K562 (cell line): Measurements from ENCODE around the gene PACSIN2. TPM values are rescaled to one million over a fixed set of nuclear protein-coding genes. Genes with fewer than 3 reads are reported as not detected.

Experiments used
- ATAC-seq: fragments of 200-7000 bp; cut with Tn5 transposase; 3 replicates; pipeline ENCODE4 v1.9.1; 2020; ENCODE audit warnings: moderate library complexity
- BruUV-seq: library from RNA; stranded (reverse); fragments of 400-500 nt; replicated peaks from 2 replicates; lab custom pipeline; 2021; lab: Mats Ljungman, UMichigan
- CTCF ChIA-PET: fragments of 300-600 bp; formaldehyde crosslinking; extraction: SDS; loops from one replicate; lab custom pipeline; 2021; ENCODE audit warnings: low intra/inter-chr PET ratio; lab: Yijun Ruan, JAX
- POLR2A ChIA-PET: fragments of 300-600, 350-650 bp; sonication (Branson Sonifier 250); formaldehyde crosslinking; extraction: SDS; loops from one replicate; lab custom pipeline; 2021; ENCODE audit warnings: antibody characterized with exemption, inconsistent platforms; lab: Yijun Ruan, JAX
- DNase-seq, 4 experiments: peaks; one replicate each; pipeline versions ENCODE4 v3.0.0 to v3.0.0-alpha.2; 2011 to 2018; ENCODE audit warnings: low spot score in 3 of 4, mixed read lengths in 3 of 4; ENCODE audit errors: extremely low read depth in 1 of 4
- FAIRE-seq: peaks from 2 replicates; lab custom pipeline; 2011; peaks lifted over from hg19 to GRCh38; lab: Jason Lieb, UNC
- H2AFZ ChIP-seq: 2 replicates; pipeline ENCODE4 v1.6.0; 2011; ENCODE audit warnings: low read depth, low read length, control low read depth, inconsistent platforms
- H3K27ac ChIP-seq: fragments of 200-600 bp; 3 replicates; pipeline ENCODE4 v1.8.0; 2011; ENCODE audit warnings: low read depth, mild to moderate bottlenecking, control low read depth, inconsistent platforms, low read length, moderate library complexity, mixed read lengths; ENCODE audit errors: extremely low read depth
- H3K27me3 ChIP-seq, 2 experiments: fragments of 300-600 bp in 1 of 2; 2 replicates in 1 of 2; 3 replicates in 1 of 2; pipeline versions ENCODE4 v1.6.0 to v1.8.0; 2011; ENCODE audit warnings: inconsistent platforms in 2 of 2, low read length in 2 of 2, mild to moderate bottlenecking in 1 of 2, mixed read lengths in 1 of 2, moderate library complexity in 1 of 2; ENCODE audit not compliant: control insufficient read depth in 2 of 2, insufficient read depth in 2 of 2
- H3K36me3 ChIP-seq: fragments of 300-600 bp; 3 replicates; pipeline ENCODE4 v1.8.0; 2011; ENCODE audit warnings: mild to moderate bottlenecking, low read length, inconsistent platforms; ENCODE audit not compliant: control insufficient read depth, insufficient read depth
- H3K4me1 ChIP-seq, 2 experiments: fragments of 200-600 bp in 1 of 2; replicated peaks in 1 of 2; 2 replicates in 1 of 2; 3 replicates in 1 of 2; pipeline versions ENCODE4 v1.5.1 to v1.8.0; 2011; ENCODE audit warnings: inconsistent platforms in 2 of 2, low read length in 2 of 2, mild to moderate bottlenecking in 1 of 2, mixed read lengths in 1 of 2, moderate library complexity in 1 of 2; ENCODE audit not compliant: control insufficient read depth in 2 of 2, insufficient read depth in 2 of 2
- H3K4me2 ChIP-seq: 2 replicates; pipeline ENCODE4 v1.6.1; 2011; ENCODE audit warnings: low read length, control low read depth, inconsistent platforms, mixed read lengths; ENCODE audit not compliant: insufficient read depth
- H3K4me3 ChIP-seq: fragments of 200-600 bp; sonication (generic), shearing (Covaris generic); 2 replicates; pipeline ENCODE4 v1.5.1; 2016; ENCODE audit warnings: control low read depth, inconsistent platforms
- H3K79me2 ChIP-seq: fragments of 200-600 bp; 3 replicates; pipeline ENCODE4 v1.8.0; 2011; ENCODE audit warnings: low read length, inconsistent platforms; ENCODE audit not compliant: control insufficient read depth, insufficient read depth
- H3K9ac ChIP-seq, 2 experiments: 2 replicates each; pipeline versions ENCODE4 v1.6.0 to v1.6.1; 2011; ENCODE audit warnings: low read depth in 2 of 2, low read length in 2 of 2, control low read depth in 1 of 2, inconsistent platforms in 1 of 2, mild to moderate bottlenecking in 1 of 2, mixed read lengths in 1 of 2; ENCODE audit not compliant: insufficient read depth in 1 of 2
- H3K9me1 ChIP-seq: one replicate; pipeline ENCODE4 v1.6.0; 2011; ENCODE audit warnings: inconsistent platforms, mild to moderate bottlenecking, low read length, moderate library complexity; ENCODE audit not compliant: control insufficient read depth, insufficient read depth
- H3K9me3 ChIP-seq: replicated peaks from 2 replicates; pipeline ENCODE4 v1.5.1; 2011; ENCODE audit warnings: low read depth, low read length, inconsistent platforms; ENCODE audit not compliant: control insufficient read depth, insufficient read depth
- H4K20me1 ChIP-seq: replicated peaks from 2 replicates; pipeline ENCODE4 v1.6.1; 2011; ENCODE audit warnings: low read length, inconsistent platforms, mixed read lengths; ENCODE audit not compliant: control insufficient read depth, insufficient read depth
- CAMTA2 ChIP-seq: fragments of 250-450 bp; sonication (Bioruptor Pico); conservative IDR thresholded peaks from 2 replicates; pipeline ENCODE4 v1.5.1; 2022
- CCAR2 ChIP-seq: fragments of 200-400 bp; formaldehyde crosslinking; IDR thresholded peaks from 2 replicates; pipeline ENCODE4 v1.6.1; 2017; ENCODE audit warnings: mild to moderate bottlenecking, low read depth, low read length
- CHD1 ChIP-seq: fragments of 200-600 bp; sonication (generic); IDR thresholded peaks from one replicate; pipeline ENCODE4 v1.6.1; 2012; ENCODE audit warnings: mild to moderate bottlenecking, moderate library complexity, low read length, inconsistent platforms
- CTBP1 ChIP-seq: fragments of 450-650 bp; IDR thresholded peaks from 2 replicates; pipeline ENCODE4 v1.6.1; 2016; ENCODE audit warnings: borderline replicate concordance
- ETS2 ChIP-seq: IDR thresholded peaks from 2 replicates; pipeline ENCODE4 v1.6.1; 2016; ENCODE audit warnings: borderline replicate concordance, missing genetic modification characterization, mild to moderate bottlenecking, moderate library complexity, missing compliant biosample characterization; ENCODE audit not compliant: poor library complexity, severe bottlenecking
- FOXM1 ChIP-seq, 2 experiments: fragments of 450-650 bp in 1 of 2; sonication (generic) in 1 of 2; formaldehyde crosslinking in 1 of 2; IDR thresholded peaks; 2 replicates each; pipeline versions ENCODE4 v1.6.1 to v1.9.0; 2017 to 2022; ENCODE audit warnings: low read depth in 2 of 2, mild to moderate bottlenecking in 2 of 2, missing genetic modification reagents in 1 of 2, moderate library complexity in 1 of 2
- HMBOX1 ChIP-seq: sonication (generic); IDR thresholded peaks from 2 replicates; pipeline ENCODE4 v1.6.1; 2016
- LARP7 ChIP-seq: fragments of 450-650 bp; IDR thresholded peaks from 2 replicates; pipeline ENCODE4 v1.6.1; 2016
- RBM14 ChIP-seq: fragments of 200-400 bp; formaldehyde crosslinking; IDR thresholded peaks from 2 replicates; pipeline ENCODE4 v1.6.1; 2018; ENCODE audit warnings: low read depth, mild to moderate bottlenecking, low read length, moderate library complexity, borderline replicate concordance; ENCODE audit not compliant: insufficient read depth
- SETDB1 ChIP-seq: IDR thresholded peaks from one replicate; pipeline ENCODE4 v1.6.1; 2012; ENCODE audit warnings: low read length, control low read depth, inconsistent platforms
- SMARCC2 ChIP-seq: fragments of 450-650 bp; IDR thresholded peaks from 2 replicates; pipeline ENCODE4 v1.6.1; 2017; ENCODE audit warnings: antibody characterized with exemption, moderate library complexity, mild to moderate bottlenecking, low read depth
- SREBF2 ChIP-seq: sonication (generic); formaldehyde crosslinking; IDR thresholded peaks from 2 replicates; pipeline ENCODE4 v1.4.0; 2020; ENCODE audit warnings: mild to moderate bottlenecking, missing genetic modification reagents
- TEAD2 ChIP-seq: fragments of 450-650 bp; IDR thresholded peaks from 2 replicates; pipeline ENCODE4 v1.6.1; 2016; ENCODE audit warnings: missing genetic modification characterization, control low read depth, missing compliant biosample characterization
- THRA ChIP-seq: fragments of 450-650 bp; IDR thresholded peaks from 2 replicates; pipeline ENCODE4 v1.6.1; 2017; ENCODE audit warnings: mild to moderate bottlenecking, moderate library complexity
- THRAP3 ChIP-seq: fragments of 450-650 bp; IDR thresholded peaks from 2 replicates; pipeline ENCODE4 v1.6.1; 2016; ENCODE audit warnings: mild to moderate bottlenecking, inconsistent platforms, borderline replicate concordance
- ZBED1 ChIP-seq: IDR thresholded peaks from 2 replicates; pipeline ENCODE4 v1.6.1; 2014
- ZKSCAN3 ChIP-seq: fragments of 250-450 bp; sonication (Bioruptor Pico); IDR thresholded peaks from 2 replicates; pipeline ENCODE4 v1.4.0; 2020
- ZNF274 ChIP-seq: IDR thresholded peaks from 2 replicates; pipeline ENCODE4 v1.6.1; 2011; ENCODE audit warnings: low read depth, mild to moderate bottlenecking, low read length, moderate library complexity, borderline replicate concordance
- ZNF512 ChIP-seq: IDR thresholded peaks from 2 replicates; pipeline ENCODE4 v1.6.1; 2016; ENCODE audit warnings: missing genetic modification characterization, missing compliant biosample characterization
- ZNF77 ChIP-seq: fragments of 250-450 bp; sonication (Bioruptor Pico); IDR thresholded peaks from 2 replicates; pipeline ENCODE4 v1.5.0; 2020
- WGBS: fragments of 100-300 bp; shearing (Covaris generic); methylation state at CpG from one replicate; pipeline ENCODE4 v1.1.6; 2016; ENCODE audit warnings: low coverage, mixed read lengths; ENCODE audit not compliant: insufficient coverage; ENCODE audit errors: missing lambda C conversion rate; 5-methylcytosine and 5-hydroxymethylcytosine counted together
- in situ Hi-C: fragments of 300-500 bp; cut with MboI; formaldehyde crosslinking; loops from 4 replicates; pipeline ENCODE4 v1.15.0; 2018; ENCODE audit warnings: inconsistent platforms, mixed read lengths
- intact Hi-C: fragments of 100-400 bp; cut with micrococcal nuclease; formaldehyde crosslinking; loops from 2 replicates; pipeline ENCODE4 v1.14.2; 2022
- polyA plus RNA-seq, 8 experiments: library from polyadenylated mRNA; depleted of rRNA in 4 of 8; stranded (reverse) in 5 of 8; unstranded in 3 of 8; fragments of >200 nt; fragmentation: Nextera tagmentation in 2 of 8; fragmentation: Illumina TruSeq in 1 of 8; extraction: Ambion mirVana in 2 of 8; extraction: Trizol in 1 of 8; gene quantifications; 2 replicates each; pipeline versions ENCODE4 v1.2.1 to v1.2.3, GENCODE V29; 2011 to 2014; ENCODE audit warnings: inconsistent platforms in 1 of 8, missing spikeins in 1 of 8
- total RNA-seq, 7 experiments: library from RNA; depleted of rRNA in 6 of 7; stranded (reverse); fragments of >200 nt in 6 of 7; fragmentation: Illumina TruSeq in 2 of 7; extraction: Trizol in 2 of 7; gene quantifications; 2 replicates each; pipeline versions ENCODE4 v1.2.1 to v1.2.3, GENCODE V29; 2011 to 2021; ENCODE audit warnings: low replicate concordance in 1 of 7

Gene PACSIN2
- total and polyA plus RNA-seq, 9 of the 15 experiments (the other 6 are each of a cell fraction or from before 2014, with no cell fraction given): 0.45 to 45.1 (median 23.9) TPM

GRCh38 chr22:42950281-42950680 lies 64.7 kb downstream of the PACSIN2 start:
- Histone ChIP-seq H3K36me3 (no peaks in the 10 kb centered on the region), H3K27ac (no peak overlapping the region), H2AFZ (no peak overlapping the region), H3K9ac (no peak overlapping the region), H4K20me1 (peaks cover 44% of the 10 kb centered on the region), H3K9me1 (peaks cover 3% of the 10 kb centered on the region), H3K9me3 (no peaks in the 10 kb centered on the region), H3K79me2 (peaks cover 64% of the 10 kb centered on the region), H3K4me1 (peaks cover 11 to 33% of the 10 kb centered on the region in 2 experiments; a peak in 4 of 5 replicates), H3K27me3 (no peaks in the 10 kb centered on the region), H3K4me2 (no peak overlapping the region), H3K4me3 (no peak overlapping the region)
- intact Hi-C loops (no loop called here), in situ Hi-C loops (no loop called here)
- FAIRE-seq: no peak
- DNase-seq: no peak
- ATAC-seq: no peak
- TF ChIP-seq THRA (no peak), CAMTA2 (no peak), CHD1 (no peak), RBM14 (no peak), ZKSCAN3 (CRISPR knock-in tag) (no peak), ZNF274 (no peak), SETDB1 (no peak), TEAD2 (tag) (no peak), ZNF77 (no peak), CTBP1 (no peak), CCAR2 (no peak), SREBF2 (CRISPR knock-in tag) (no peak), ETS2 (no peak), ZBED1 (no peak), LARP7 (no peak), ZNF512 (tag) (no peak), SMARCC2 (no peak), FOXM1 (IDR thresholded peaks at IDR 0.05; ENCODE audit: low read depth) (no peak), FOXM1 (CRISPR knock-in tag; IDR thresholded peaks at IDR 0.05; ENCODE audit: low read depth) (no peak), THRAP3 (no peak), HMBOX1 (no peak)
- 72% methylated on average over 5 of the region's 5 CpGs for WGBS
- CTCF ChIA-PET: no interaction called here
- BruUV-seq: no TSS peak
- POLR2A ChIA-PET: interaction anchor here (1.4 kb wide), 1 partner anchor 18 kb away, joined by 3 read pairs; no protein-coding TSS in a partner anchor
